Fibroblast of lung (primary cell): ENCODE data around the gene LNX2. TPM values are rescaled to one million over a fixed set of nuclear protein-coding genes. Genes with fewer than 3 reads are reported as not detected.

ENCODE experiments used
- polyA plus RNA-seq, 2 donors: library from polyadenylated mRNA; depleted of rRNA in 1 of 2; stranded (reverse) in 1 of 2; unstranded in 1 of 2; fragments of >200 nt; gene quantifications; 2 replicates each; pipeline ENCODE4 v1.2.1, GENCODE V29; 2011 to 2012; ENCODE audit warnings: missing spikeins in 1 of 2
- total RNA-seq: library from RNA; depleted of rRNA; stranded (reverse); fragments of >200 nt; gene quantifications from 2 replicates; pipeline ENCODE4 v1.2.1, GENCODE V29; 2014

LNX2 gene
- total and polyA plus RNA-seq, 2 donors (not counting 1 experiment from before 2014, with no cell fraction given) = 6.0 to 7.6 TPM

Other genes starting within 250 kb of the LNX2 start
- gene GTF3A, start 195.9 kb downstream of the LNX2 start, total RNA-seq = 93.0 and 98.6 TPM in 2 replicates
- gene GTF3A, start 195.9 kb downstream of the LNX2 start, polyA plus RNA-seq = 126 and 167 TPM in 2 replicates
- gene MTIF3, start 170.0 kb downstream of the LNX2 start, total RNA-seq = 82.2 and 92.3 TPM in 2 replicates
- 83.3 and 90.0 TPM in 2 replicates for gene MTIF3, start 170.0 kb downstream of the LNX2 start, polyA plus RNA-seq
- 84.6 and 110 TPM in 2 replicates for gene POLR1D, start 1.4 kb upstream of the LNX2 start, total RNA-seq
- 96.0 and 99.6 TPM in 2 replicates for gene POLR1D, start 1.4 kb upstream of the LNX2 start, polyA plus RNA-seq
- not detected in 2 replicates for gene GSX1, start 172.0 kb upstream of the LNX2 start, total RNA-seq
- gene GSX1, start 172.0 kb upstream of the LNX2 start, polyA plus RNA-seq = not detected in 2 replicates